Endothelial cell (in vitro differentiated cells): ENCODE data around the gene LSS. TPM values are rescaled to one million over a fixed set of nuclear protein-coding genes. Genes with fewer than 3 reads are reported as not detected.

ENCODE experiments used
- DNase-seq: peaks from one replicate; pipeline ENCODE4 v3.0.0; 2021; ENCODE audit warnings: low spot score
- H3K27ac Mint-ChIP-seq: one replicate; pipeline ENCODE4 v1.8.0; 2021; ENCODE audit warnings: mixed read lengths, inconsistent platforms; ENCODE audit not compliant: unreplicated experiment
- H3K27me3 Mint-ChIP-seq: one replicate; pipeline ENCODE4 v1.8.0; 2021; ENCODE audit warnings: mild to moderate bottlenecking, moderate library complexity, mixed read lengths, inconsistent platforms; ENCODE audit not compliant: unreplicated experiment
- H3K36me3 Mint-ChIP-seq: one replicate; pipeline ENCODE4 v1.8.0; 2021; ENCODE audit warnings: mild to moderate bottlenecking, low read depth, mixed read lengths, inconsistent platforms; ENCODE audit not compliant: unreplicated experiment
- H3K4me1 Mint-ChIP-seq: one replicate; pipeline ENCODE4 v1.8.0; 2021; ENCODE audit warnings: mild to moderate bottlenecking, mixed read lengths, inconsistent platforms; ENCODE audit not compliant: unreplicated experiment
- H3K4me3 Mint-ChIP-seq: one replicate; pipeline ENCODE4 v1.8.0; 2021; ENCODE audit warnings: mild to moderate bottlenecking, mixed read lengths, inconsistent platforms; ENCODE audit not compliant: unreplicated experiment
- H3K9me3 Mint-ChIP-seq: one replicate; pipeline ENCODE4 v1.8.0; 2021; ENCODE audit warnings: mixed read lengths, inconsistent platforms; ENCODE audit not compliant: unreplicated experiment
- CTCF ChIP-seq: fragments of 200-600 bp; sonication (generic); IDR thresholded peaks from one replicate; pipeline ENCODE4 v1.5.0; 2021; ENCODE audit warnings: antibody characterized with exemption; ENCODE audit not compliant: unreplicated experiment
- total RNA-seq: library from RNA; stranded (reverse); fragmentation: NEBNext Ultra II Directional; extraction: Animal tissue kit (Norgen Biotek cat#: 25700); gene quantifications from one replicate; pipeline ENCODE4 v1.2.1, GENCODE V29; 2021; ENCODE audit not compliant: unreplicated experiment

The LSS gene
- total RNA-seq, 1 donor from 2014 or later, result 157 TPM

GRCh38 chr21:46211786-46212720 is 16.5 kb downstream of the LSS start:
- Mint-ChIP-seq H3K4me3 (no peak overlapping the region), H3K27ac (no peak overlapping the region), H3K36me3 (peaks cover 25% of the 10 kb centered on the region), H3K4me1 (no peaks in the 10 kb centered on the region), H3K9me3 (no peaks in the 10 kb centered on the region), H3K27me3 (peaks cover 17% of the 10 kb centered on the region)
- no peak for DNase-seq
- no peak for TF ChIP-seq CTCF

DNA sequence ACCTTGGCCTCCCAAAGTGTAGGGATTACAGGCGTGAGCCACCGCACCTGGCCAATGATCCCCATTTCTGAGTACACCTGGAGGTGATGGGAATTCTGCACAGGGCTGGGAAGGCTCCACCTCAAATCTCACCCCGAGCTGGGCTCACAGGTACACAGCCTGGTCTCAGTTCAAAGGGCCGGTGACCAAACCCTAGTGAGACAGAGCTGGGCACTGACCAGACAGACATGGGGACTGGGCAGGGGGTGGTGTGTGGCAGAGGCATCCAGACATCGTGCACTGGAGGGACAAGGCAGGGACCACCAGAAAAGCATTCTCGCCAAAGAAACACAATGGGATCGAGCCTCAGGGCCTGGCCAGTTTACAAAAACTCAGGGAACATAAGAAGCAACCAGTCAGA is 17.2 kb downstream of the LSS start:
- Mint-ChIP-seq H3K27ac (no peak overlapping the region), H3K4me1 (no peaks in the 10 kb centered on the region), H3K27me3 (peaks cover 17% of the 10 kb centered on the region), H3K36me3 (peaks cover 25% of the 10 kb centered on the region), H3K9me3 (no peaks in the 10 kb centered on the region), H3K4me3 (no peak overlapping the region)
- DNase-seq, result no peak
- TF ChIP-seq CTCF, result no peak

DNA sequence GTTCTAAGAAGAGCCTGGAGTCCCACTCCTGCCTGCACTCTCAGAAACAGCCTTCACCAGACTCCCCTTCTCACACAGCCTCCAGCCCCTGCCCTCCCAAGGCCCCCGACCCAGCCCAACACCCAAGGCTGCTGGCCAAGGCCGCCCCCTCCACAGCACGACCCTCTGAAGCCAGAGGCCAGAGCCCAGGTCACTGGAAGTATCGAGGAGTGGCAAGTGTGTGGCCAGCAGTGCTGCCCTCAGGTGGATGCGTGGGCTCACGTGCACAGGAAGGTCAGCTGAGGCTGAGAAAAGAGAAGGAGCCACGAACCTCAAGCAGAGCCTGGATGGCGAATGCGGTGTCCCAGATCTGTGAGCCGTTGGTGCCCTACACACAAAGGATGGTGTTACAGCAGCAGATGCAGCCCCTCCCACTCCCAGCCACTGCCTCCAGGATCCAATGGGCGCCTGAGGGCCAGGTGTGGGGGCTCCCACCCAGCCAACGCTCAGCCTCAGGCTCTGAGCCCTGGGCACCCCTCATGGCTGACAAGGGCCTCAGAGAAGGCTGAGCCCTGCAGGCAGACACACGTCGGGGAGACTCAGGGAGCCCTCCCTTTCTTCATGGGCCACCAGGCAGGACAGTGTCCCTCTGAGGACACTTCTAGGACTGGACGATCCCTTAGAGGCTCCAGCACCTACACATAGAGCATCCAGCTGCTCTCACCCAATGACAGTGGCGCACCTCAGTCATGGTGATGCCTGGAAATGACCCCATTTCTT is 18.0 kb downstream of the LSS start:
- Mint-ChIP-seq H3K36me3 (peaks cover 27% of the 10 kb centered on the region), H3K4me1 (no peaks in the 10 kb centered on the region), H3K4me3 (no peak overlapping the region), H3K27ac (no peak overlapping the region), H3K9me3 (no peaks in the 10 kb centered on the region), H3K27me3 (peaks cover 17% of the 10 kb centered on the region)
- TF ChIP-seq CTCF, result no peak
- no peak for DNase-seq

- no peak overlapping the region for H3K27ac Mint-ChIP-seq
- H3K4me3 Mint-ChIP-seq, result no peak overlapping the region
- no peak for DNase-seq
- no peaks in the 10 kb centered on the region for H3K4me1 Mint-ChIP-seq
- TF ChIP-seq CTCF, result no peak
- H3K27me3 Mint-ChIP-seq, result peaks cover 10% of the 10 kb centered on the region
- H3K36me3 Mint-ChIP-seq, result peaks cover 37% of the 10 kb centered on the region
- H3K9me3 Mint-ChIP-seq, result no peaks in the 10 kb centered on the region
Measured at GRCh38 chr21:46208761-46209721, 19.5 kb downstream of the LSS start.
